Stimulated activated CD8-positive, alpha-beta memory T cell treated with anti-CD3 and anti-CD28 coated beads, Interleukin-7, amount 100 ng/mL, for 1 hour (primary cell): ENCODE results near the gene SUN1.
"Not testable (repeated sequence)": the region's sequence is repeated elsewhere in the genome, so short reads cannot be mapped to it uniquely, and the experiment has no call there.

ENCODE experiments used
- DNase-seq, 2 donors: peaks; one replicate each; pipeline ENCODE4 v3.0.0-alpha.2; 2020; ENCODE audit warnings: low read depth in 2 of 2

SUN1 gene

DNA sequence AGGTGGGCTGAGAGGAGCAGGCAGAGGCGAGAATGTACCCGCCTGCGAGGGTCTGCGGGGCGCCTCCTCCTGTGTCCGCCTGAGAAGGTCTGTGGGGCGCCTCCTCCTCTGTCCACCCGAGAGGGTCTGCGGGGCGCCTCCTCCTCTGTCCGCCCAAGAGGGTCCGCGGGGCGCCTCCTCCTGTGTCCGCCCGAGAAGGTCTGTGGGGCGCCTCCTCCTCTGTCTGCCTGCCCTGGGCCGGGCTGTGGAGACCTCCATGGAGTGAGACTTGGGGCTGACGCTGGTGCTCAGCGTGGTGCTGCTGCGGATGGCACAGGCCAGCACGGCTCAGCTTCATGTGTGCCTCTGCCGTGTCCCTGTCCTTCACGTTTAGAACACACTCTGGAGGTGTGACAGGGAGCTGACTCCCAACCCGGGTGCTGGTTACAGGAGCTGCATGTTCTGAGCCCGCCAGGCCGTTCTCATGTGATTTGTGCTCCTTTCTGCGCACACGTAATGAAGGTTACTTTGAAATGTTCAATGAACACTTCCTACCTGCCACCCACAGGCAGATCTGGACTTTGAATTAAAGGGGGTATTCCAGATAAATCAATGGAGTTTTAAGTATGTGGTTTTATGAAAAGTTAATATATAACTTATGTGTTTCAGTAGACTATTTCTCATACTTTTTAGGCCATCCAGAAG, 23.6 kb downstream of the SUN1 start:
- DNase-seq: no peak

DNA sequence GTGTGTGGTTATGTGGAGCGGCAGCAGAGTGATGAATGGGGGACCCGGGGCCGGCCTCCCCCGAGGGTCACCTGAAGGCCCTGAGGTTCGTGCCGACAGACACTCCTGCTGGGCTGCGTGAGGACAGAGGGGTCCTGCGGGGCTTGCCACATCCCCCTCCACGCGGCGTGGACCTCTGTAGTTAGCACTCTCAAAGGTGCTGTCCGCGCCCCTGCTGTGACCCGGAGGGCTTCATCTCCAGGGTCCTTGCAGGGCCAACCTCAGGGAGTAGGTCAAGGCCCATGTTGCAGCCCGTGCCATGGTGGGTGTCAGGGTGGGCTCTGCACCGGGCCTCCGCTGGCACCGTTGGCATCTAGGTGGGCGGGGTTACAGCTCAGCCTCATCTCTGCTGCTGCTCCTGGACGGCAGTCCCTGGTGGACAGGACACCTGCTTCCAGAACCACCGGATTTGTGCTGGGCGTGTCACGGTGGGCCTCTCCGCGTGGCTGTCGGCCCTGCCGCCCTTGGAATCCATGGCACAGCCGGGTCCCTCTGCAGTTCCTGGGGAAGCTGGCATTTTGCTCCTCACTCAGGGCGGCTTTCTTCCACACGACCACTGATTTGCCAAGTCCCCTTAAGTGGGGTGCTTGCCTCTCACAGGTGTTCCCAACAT, 24.3 kb downstream of the SUN1 start:
- DNase-seq: no peak

DNA sequence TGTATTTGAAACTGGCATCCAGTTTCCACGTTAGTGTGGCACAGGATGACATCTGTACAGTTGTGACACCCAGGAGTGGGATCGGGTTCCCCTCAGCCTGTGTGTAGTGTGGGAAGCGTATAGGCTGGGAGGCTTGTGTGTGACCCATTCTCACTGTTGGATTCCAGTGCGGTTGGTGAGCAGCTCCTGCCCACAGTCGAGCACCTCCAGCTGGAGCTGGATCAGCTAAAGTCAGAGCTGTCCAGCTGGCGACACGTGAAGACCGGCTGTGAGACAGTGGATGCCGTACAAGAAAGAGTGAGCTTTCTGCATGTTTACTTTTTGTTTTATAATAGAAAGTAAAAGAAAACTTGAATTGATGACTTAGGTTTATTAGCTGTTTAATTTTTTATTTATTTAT, 25.4 kb downstream of the SUN1 start:
- DNase-seq: no peak

DNA sequence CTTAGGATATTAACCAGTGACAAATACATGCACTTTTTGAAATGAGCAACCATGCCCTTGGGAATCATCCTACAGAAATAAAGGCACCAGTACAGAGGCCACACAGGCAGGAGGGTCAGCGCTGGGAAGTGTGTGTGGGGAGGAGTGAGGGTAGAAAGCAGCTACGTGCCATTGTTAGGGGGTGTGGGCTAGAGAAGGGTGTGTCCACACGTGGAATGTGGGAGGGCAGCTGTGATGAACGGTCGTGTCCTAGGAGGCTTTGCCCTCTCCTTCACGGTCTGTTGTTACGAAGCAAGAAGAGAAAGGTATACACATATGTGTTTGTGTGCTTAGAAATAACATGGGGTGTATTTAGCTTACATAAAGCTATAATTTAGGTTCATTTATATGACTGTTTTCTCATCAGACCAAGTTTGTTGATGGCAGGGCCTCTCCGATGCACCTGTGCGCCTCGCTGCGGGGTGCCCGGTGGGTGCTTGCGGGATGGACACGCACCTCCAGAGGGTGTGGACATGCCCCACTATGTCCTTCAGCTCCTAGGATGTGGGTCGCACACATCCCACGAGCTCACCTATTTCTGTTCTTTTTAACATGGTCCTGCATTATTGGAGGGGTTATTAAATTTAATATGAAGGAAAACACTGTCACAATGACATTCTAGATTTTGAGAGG, 27.2 kb downstream of the SUN1 start:
- DNase-seq: no peak

DNA sequence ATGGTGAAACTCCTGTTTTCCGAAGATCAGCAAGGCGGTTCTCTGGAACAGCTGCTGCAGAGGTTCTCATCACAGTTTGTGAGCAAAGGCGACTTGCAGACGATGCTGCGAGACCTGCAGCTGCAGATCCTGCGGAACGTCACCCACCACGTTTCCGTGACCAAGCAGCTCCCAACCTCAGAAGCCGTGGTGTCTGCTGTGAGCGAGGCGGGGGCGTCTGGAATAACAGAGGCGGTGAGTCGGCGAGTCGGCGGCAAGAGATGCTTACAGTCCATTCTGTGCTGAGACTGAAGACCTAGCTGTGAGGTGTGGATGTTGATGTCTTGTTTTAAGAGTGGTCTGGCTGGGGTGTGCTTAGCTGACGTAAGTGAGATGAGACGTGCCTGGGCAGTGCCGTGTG, 27.9 kb downstream of the SUN1 start:
- no peak for DNase-seq

DNA sequence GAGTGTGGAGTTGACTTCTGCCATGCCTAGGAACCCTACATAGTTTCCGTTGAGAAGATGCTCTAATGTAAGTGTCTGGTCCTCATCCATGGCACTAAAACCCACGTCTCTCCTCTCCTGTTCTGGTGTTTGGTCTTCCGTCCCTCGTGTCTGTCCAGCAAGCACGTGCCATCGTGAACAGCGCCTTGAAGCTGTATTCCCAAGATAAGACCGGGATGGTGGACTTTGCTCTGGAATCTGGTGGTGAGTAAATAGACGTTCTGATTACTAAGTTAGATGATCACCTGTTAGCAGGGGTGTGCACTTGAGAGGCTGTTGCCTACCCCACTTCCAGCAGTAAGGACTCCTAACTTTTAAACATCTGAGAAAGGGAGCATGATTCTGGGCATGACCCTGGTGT, 28.9 kb downstream of the SUN1 start:
- no peak for DNase-seq

DNA sequence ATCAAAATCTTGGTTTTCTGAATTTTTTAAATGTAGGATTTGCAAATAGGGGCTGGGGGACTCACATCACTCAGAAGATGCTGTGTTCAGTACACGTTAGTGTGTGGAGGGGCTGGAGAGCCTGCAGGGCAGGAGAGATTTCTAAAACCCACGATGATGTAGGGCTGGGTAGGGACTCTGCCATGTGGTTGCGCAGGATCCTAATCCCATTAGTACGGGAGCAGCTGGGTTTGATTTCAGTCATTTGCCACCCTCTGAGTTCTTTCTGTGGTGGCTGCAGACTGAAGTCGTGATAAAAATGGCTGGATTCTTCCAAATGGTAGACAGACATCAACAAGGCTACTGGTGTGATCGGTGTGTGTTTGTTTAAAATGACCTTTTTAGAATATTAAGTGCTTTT, 29.9 kb downstream of the SUN1 start:
- no peak for DNase-seq

DNA sequence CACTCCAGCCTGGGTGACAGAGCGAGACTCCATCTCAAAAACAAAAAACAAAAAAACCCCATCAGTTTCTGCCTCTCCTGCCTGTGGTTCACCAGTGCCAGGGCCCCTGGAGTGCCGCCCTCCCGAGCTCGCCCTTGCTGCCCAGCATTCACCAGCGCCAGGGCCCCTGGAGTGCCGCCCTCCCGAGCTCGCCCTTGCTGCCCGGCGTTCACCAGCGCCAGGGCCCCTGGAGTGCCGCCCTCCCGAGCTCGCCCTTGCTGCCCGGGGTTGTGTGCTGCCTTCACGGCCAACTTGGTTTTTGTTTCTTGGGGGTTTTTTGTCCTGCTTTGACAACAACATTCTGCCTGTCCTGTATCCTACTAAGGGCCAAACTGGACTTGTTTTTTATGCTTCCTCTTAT, 30.8 kb downstream of the SUN1 start:
- no peak for DNase-seq

DNA sequence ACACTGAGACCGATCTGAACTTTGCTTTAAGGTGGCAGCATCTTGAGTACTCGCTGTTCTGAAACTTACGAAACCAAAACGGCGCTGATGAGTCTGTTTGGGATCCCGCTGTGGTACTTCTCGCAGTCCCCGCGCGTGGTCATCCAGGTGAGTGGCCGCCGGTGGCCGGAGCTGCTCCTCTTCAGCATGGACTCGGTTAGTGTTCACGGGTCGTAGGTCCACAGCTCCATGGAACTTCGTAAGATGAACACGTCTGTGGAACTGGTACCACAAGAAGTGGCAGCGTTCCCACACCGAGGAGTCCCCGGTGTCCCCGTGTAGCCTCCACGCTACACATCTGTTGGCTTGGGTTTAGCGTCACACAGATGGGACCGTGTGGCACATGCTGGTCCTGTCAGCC, 33.6 kb downstream of the SUN1 start:
- no peak for DNase-seq

DNA sequence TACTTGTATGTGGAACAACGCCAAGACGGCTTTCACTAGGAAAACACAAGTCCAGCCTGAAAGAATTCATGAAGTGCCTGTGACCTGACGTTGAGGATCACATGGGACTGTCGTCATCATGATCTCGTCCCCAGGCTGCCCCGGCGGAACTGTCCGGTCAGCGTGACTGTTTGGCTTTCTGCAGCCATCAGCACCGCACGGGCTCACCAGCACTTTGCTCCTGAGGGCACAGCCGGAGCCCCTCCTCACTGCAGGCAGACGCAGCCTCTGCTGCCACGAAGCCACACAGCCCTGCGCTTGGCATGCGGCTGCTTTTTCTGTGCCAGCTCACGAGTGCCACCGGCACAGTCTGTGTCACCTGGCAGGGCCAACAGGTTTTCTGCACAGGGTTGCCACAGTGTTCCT, 34.7 kb downstream of the SUN1 start:
- DNase-seq: no peak

DNA sequence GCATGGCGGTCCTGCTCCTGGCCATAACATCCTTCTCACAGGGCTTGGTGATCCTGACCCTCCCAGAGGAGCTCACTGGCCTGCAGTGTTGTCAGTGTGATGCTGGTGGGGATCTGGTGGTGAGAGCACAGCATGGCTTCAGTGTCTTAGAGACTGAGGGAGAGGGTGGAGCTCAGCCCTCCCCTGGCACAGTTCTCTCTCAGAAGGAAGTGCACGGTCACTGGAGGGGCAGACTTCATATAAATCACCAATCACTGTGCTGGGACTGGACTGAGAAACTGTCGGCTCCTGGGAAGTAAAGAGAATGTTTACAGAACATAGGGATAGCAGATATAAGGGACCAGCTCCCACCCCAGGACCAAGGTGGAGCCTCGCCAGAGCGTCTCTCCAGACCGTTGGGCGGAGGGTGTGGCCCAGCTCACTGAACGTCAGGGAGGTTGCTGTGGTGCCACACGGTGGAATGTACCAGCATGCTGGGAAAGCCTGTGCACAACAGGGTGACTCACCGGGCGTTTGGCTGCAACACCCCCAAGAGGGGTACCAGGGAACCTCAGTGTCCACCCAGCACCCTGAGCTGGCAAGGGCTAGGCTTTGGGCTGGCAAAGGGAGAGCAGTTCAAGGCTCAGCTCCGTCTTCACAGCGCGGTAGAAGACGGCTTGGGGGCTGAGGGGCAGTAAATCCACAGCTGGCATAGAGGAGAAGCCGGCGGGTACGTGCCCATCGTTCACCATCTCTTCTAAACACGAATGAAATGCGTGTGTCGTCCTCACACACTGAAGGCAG, 35.3 kb downstream of the SUN1 start:
- no peak for DNase-seq

DNA sequence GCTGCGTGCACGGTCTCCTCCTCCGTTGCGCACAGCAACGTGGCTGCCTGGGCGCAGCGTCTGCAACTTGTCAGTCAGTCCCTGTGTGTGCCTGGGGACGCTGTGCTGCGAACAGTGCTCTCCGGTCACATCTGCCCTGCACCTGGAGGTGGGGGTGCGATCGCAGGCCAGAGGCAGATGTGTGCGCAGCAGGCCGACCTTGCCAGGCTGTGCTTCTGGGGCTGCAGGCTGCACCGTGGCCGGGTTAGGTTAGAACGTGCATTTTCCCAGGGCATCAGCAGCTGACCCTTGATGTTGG, 35.9 kb downstream of the SUN1 start:
- no peak for DNase-seq

DNA sequence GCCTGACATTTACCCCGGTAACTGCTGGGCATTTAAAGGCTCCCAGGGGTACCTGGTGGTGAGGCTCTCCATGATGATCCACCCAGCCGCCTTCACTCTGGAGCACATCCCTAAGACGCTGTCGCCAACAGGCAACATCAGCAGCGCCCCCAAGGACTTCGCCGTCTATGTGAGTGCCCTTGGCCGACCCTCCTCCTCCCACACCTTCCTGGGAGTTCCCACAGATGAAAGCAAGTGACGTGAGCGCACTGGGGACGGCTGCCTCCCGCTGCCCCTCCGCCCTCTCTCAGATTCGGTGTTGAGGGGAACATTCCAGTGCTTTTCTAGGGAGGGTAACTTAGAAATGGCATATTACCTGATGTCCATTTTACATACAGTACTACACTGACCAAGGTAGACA, 37.1 kb downstream of the SUN1 start:
- no peak for DNase-seq

DNA sequence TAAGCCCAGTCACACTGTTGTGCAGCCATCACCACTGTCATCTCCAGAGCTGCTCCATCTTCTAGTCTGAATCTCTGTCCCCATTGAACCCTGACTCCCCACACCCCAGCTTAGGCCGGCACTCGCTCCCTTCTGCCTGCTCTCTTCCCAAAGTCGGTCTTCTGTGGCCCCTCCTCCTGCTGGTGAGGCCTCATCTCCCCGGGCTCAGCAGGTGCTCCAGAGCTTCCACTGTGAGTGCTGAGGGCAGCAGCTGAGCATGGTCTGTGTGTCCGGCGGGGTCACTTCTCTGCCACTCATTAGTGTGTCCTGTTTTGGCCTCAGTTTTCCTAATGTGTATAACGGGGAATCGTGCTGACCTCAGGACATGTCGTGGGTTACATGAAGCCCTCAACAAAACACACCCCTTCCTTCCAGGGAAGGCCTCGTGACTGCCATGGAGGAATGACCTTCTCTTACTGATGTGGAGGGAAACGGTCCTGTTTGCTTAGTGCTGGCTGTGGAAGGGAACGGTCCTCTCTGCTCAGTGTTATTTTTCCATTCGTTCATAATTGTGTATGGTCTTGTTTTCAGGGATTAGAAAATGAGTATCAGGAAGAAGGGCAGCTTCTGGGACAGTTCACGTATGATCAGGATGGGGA, 39.7 kb downstream of the SUN1 start:
- DNase-seq: no peak

DNA sequence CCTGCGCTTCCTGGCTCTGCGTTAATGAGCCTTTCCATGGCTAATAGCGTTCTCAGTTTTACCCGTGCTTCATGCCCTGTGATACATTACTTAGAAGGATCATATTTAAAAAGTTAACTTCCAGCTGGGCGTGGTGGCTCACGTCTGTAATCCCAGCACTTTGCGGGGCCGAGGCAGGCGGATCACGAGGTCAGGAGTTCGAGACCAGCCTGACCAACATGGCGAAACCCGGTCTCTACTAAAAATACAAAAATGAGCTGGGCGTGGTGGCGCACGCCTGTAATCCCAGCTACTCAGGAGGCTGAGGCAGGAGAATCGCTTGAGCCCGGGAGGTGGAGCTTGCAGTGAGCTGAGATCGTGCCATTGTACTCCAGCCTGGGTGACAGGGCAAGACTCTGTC, 40.4 kb downstream of the SUN1 start:
- not testable (repeated sequence) for DNase-seq

DNA sequence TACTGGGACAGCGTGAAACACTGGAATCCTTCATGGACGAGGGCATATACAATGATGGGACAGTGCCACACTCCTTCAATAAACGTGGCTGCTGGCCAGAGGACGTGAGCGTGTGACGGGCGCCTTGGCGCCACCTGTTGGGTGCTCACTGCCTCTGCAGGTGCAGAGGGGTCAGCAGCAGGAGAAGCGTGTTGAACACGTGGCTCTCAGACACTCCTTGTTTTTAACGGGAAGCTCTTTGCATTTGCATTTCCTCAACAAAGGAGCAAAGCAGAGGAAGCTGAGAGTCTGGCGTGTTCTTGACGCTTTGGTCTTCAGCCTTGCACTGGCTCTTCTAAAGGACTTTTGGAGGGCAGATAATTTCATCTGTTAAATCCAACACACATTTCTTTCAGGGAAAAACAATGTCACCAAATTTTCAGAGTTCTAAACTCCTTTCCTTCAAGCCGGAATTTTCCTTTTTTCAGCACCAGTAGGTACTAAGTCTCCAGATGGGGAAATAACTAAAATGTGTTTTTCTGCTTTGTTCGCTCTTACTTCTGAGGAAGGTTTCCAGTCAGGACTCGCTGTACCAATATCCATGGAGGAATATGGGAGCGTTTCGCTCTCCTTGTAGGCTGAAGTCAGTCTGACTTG, 41.2 kb downstream of the SUN1 start:
- peak; percentile 32 to 45 for DNase-seq

DNA sequence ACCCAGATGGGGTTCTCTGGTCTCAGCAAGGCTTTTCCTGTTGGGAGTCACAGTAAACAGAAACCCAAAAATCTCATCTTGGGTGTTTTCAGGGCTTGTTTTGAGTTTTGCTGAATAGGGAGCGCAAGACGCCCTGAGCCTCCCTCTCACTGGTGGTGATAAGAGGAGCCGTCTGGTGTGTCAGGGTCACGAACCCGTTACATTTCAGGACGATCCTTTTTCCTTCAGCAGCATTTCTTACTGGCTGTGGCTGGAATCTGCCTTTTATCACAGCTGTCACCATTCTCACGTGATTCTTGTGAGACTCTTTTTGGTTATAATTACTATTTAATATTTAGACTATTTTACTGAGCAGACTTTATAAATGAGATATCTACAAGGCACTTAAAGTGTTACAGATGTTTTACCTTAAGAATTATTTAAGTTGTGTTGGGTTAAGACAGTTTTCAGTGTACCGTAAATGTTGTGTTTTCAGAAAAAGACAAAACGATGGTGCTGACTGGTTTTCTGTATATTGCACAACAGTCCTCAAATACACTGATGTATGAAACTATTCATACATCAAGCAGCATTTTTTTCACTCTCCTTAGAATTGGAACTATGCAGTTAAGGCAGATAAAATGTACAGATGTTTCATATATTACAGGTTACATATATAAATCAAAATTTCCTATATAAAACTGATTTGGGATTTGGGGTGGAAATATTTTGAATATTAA, 41.9 kb downstream of the SUN1 start:
- DNase-seq: no peak

DNA sequence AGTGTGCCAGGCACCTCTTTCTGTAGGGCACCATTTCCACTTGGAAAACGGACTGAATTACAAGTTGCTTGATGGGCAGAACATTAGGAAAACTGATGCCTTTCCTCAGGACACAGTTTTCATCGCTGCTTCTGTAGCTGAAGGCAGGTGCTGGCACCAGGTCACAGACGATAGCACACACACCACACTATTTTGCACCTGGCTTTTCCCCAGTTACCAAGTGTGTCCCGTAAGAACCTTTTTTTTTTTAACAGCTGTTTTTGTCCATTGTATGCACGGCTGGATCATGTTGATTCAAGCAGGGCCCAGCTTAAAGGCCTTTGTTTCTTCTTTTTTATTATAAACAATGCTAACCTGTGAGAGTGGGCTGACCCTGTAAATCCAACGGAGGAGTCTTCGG, 42.8 kb downstream of the SUN1 start:
- DNase-seq: no peak

DNA sequence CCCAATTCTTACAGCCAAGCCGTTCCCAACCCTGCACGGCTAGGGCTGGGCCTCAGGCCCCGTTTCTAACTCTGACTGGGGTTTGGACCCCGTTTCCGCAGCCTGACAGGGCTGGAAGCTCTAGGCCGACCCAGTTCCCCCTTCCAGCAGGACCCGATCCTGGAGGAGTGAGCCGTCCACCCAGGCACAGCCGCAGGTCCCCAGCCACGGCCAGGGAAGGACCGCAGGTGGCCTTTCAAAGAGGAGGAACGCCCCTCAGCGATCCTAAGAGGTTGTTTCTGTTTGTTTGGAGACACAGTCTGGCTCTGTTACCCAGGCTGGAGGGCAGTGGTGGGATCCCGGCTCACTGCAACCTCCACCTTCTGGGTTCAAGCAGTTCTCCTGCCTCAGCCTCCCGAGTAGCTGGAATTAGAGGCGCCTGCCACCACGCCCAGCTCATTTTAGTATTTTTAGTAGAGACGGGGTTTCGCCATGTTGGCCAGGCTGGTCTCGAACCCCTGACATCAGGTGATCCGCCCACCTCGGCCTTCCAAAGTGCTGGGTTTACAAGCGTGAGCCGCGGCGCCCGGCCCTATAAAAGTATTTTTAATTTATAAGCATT, 43.3 kb downstream of the SUN1 start:
- no peak for DNase-seq

DNA sequence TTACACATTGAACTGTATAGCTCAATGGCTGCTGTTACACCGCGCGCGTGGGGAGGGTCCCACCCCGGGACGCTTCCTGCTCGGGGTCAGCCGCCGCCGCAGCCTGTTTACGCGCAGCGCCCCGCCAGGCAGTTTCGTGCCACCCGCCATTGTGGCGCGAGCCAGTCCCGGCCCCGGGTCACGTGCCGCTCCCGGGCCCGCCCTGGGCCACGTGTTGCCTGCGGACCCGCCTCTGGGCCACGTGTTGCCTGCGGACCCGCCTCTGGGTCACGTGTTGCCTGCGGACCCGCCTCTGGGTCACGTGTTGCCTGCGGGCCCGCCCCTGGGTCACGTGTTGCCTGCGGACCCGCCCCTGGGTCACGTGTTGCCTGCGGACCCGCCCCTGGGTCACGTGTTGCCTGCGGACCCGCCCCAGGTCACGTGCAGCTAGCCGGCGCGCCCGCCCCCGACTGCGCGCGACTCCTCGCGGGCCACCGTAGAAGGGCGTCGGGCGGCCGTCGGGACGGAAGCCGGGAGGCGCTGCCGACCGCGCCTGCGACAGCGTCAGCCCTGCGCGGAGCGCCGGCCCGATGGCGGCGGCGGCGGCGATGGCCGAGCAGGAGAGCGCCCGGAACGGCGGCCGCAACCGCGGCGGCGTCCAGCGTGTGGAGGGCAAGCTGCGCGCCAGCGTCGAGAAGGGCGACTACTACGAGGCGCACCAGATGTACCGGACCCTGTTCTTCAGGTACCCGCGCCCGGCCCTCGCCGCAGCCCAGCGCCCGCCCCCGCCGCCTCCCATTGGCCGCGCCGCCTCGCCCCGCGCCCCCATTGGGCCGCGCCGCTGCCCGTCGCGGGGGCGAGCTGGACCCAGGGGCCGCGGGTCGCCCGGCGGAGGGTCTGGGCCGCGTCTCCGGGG, 44.0 kb downstream of the SUN1 start, which contains the start of gene GET4:
Gene GET4 (plus strand): TSS at position 478 of the 895 bp plus-strand sequence. CDS start 92 bp downstream, at position 570.
- DNase-seq: peak; percentile 89 to 96
